ENCODE measurements around the gene ADAMTS9. TPM values are rescaled to one million over a fixed set of nuclear protein-coding genes. Genes with fewer than 3 reads are reported as not detected.

Gene ADAMTS9
- polyA plus RNA-seq, 2 of the 4 experiments (the other 2 are of a cell fraction), result 0.34 to 1.1 TPM

GRCh38 chr3:64556046-64556445 lies 131.8 kb downstream of the ADAMTS9 start:
- Histone ChIP-seq H3K9me3 (no peaks in the 10 kb centered on the region), H3K4me1 (no peaks in the 10 kb centered on the region), H3K27ac (no peak overlapping the region), H3K4me2 (no peak overlapping the region), H3K4me3 (no peak overlapping the region)
- TF ChIP-seq MYC (IDR thresholded peaks at IDR 0.05; ENCODE audit: borderline replicate concordance, low read length), result no peak
- TF ChIP-seq EHMT2 (IDR thresholded peaks at IDR 0.05; ENCODE audit: low read depth), result no peak
- no peak for TF ChIP-seq RCOR1 (IDR thresholded peaks at IDR 0.05; ENCODE audit: low read depth, low read length)
- TF ChIP-seq MAFK (IDR thresholded peaks at IDR 0.05; ENCODE audit: partially characterized antibody), result no peak
- no peak for TF ChIP-seq MAX (IDR thresholded peaks at IDR 0.05)
- no peak for TF ChIP-seq FOSB (CRISPR knock-in tag; IDR thresholded peaks at IDR 0.05)
- 88% methylated on average over 3 of the region's 3 CpGs for WGBS (ENCODE audit: missing lambda C conversion rate)
- no peak for DNase-seq (ENCODE audit: low read depth in 1 of 2, low spot score in 1 of 2)
- ChIA-PET POLR2A (no interaction called here), CTCF (interaction anchor here (1.5 kb wide), 1 partner anchor 19 kb away, joined by 3 read pairs; no protein-coding TSS in a partner anchor)
- FAIRE-seq, result no peak
- ATAC-seq, result no peak

GRCh38 chr3:64555351-64555750 lies 132.4 kb downstream of the ADAMTS9 start:
- no peak overlapping the region for H3K4me2 ChIP-seq
- TF ChIP-seq CHD4 (IDR thresholded peaks at IDR 0.05; ENCODE audit: borderline replicate concordance) (no peak), SMC3 (IDR thresholded peaks at IDR 0.05) (no peak), FOSL2 (IDR thresholded peaks at IDR 0.05) (no peak), FOSL2 (CRISPR knock-in tag; IDR thresholded peaks at IDR 0.05) (no peak), ATOH8 (CRISPR knock-in tag; IDR thresholded peaks at IDR 0.05; ENCODE audit: low read depth) (no peak), JUNB (IDR thresholded peaks at IDR 0.05) (no peak), HOXA7 (CRISPR knock-in tag; IDR thresholded peaks at IDR 0.05) (no peak)
- ChIA-PET POLR2A (no interaction called here), CTCF (interaction anchor here (1.5 kb wide), 1 partner anchor 20 kb away, joined by 3 read pairs; no protein-coding TSS in a partner anchor)
- 71% methylated on average over 3 of the region's 3 CpGs for WGBS (ENCODE audit: missing lambda C conversion rate)
- no peak overlapping the region for H3K4me3 ChIP-seq
- no peaks in the 10 kb centered on the region for H3K4me1 ChIP-seq
- H3K9me3 ChIP-seq, result no peaks in the 10 kb centered on the region
- DNase-seq (ENCODE audit: low read depth in 1 of 2, low spot score in 1 of 2) (no peak), ATAC-seq (no peak), FAIRE-seq (no peak)
- H3K27ac ChIP-seq, result no peak overlapping the region

GRCh38 chr3:64554096-64554920 lies 133.5 kb downstream of the ADAMTS9 start:
- ChIA-PET CTCF (interaction anchor here (0.6 to 3.7 kb wide), 2 partner anchors 21 to 1608 kb away, joined by 5 to 17 read pairs; no protein-coding TSS in a partner anchor), POLR2A (no interaction called here)
- no peaks in the 10 kb centered on the region for H3K9me3 ChIP-seq
- no peak overlapping the region for H3K4me3 ChIP-seq
- FAIRE-seq (no peak), ATAC-seq (no peak), DNase-seq (ENCODE audit: low read depth in 1 of 2, low spot score in 1 of 2) (no peak)
- TF ChIP-seq NFE2L2 (conservative IDR thresholded peaks at IDR 0.05; ENCODE audit: low read length), result no peak
- no peak overlapping the region for H3K27ac ChIP-seq
- no peaks in the 10 kb centered on the region for H3K4me1 ChIP-seq
- no peak overlapping the region for H3K4me2 ChIP-seq
- 38% methylated on average over 7 of the region's 7 CpGs for WGBS (ENCODE audit: missing lambda C conversion rate)

- no peak overlapping the region for H3K4me3 ChIP-seq
- no peak for ATAC-seq
- ChIA-PET CTCF (interaction anchor here (0.8 to 3.7 kb wide), 2 partner anchors 19 to 1198 kb away, joined by 3 to 17 read pairs; no protein-coding TSS in a partner anchor), POLR2A (no interaction called here)
- TF ChIP-seq FOSL2 (IDR thresholded peaks at IDR 0.05) (no peak), FOSL2 (CRISPR knock-in tag; IDR thresholded peaks at IDR 0.05) (no peak), ELK1 (IDR thresholded peaks at IDR 0.05; ENCODE audit: low read depth, low read length) (no peak), POLR2AphosphoS2 (conservative IDR thresholded peaks at IDR 0.05; ENCODE audit: low read length) (no peak), POLR2A (IDR thresholded peaks at IDR 0.05; ENCODE audit: low read length) (no peak)
- no peak overlapping the region for H3K27ac ChIP-seq
- no peak overlapping the region for H3K4me2 ChIP-seq
- no peak for DNase-seq (ENCODE audit: low read depth in 1 of 2, low spot score in 1 of 2)
- no peak for FAIRE-seq
- no peaks in the 10 kb centered on the region for H3K9me3 ChIP-seq
- no peaks in the 10 kb centered on the region for H3K4me1 ChIP-seq
- WGBS (ENCODE audit: missing lambda C conversion rate), result 61% methylated on average over 2 of the region's 2 CpGs
Observed at GRCh38 chr3:64552966-64553365, 134.8 kb downstream of the ADAMTS9 start.
